ENCODE measurements around the gene ACAD8. TPM values are rescaled to one million over a fixed set of nuclear protein-coding genes. Genes with fewer than 3 reads are reported as not detected.

Gene ACAD8
- total RNA-seq, 1 donor from 2014 or later: 33.5 TPM

DNA sequence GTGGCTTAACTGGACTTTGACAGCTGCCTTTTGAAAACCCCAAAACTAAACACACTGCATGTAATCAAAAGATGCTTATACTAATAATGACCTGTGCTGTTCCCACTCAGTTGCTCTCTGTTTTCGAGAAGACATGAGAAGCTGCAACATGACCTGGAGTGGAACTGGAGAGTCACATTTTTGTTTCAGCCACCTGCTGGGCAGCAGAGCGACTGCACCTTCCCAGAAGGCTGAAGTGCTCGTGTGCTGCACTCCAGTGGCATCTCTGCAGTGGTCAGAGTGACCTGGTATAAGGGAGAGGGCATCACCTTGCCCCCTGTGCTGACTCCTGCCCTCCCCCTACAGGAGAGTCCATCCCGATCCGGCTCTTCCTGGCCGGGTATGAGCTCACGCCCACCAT, 8.8 kb upstream of the ACAD8 start:
- peaks cover 2% of the 10 kb centered on the region for H3K27me3 Mint-ChIP-seq (ENCODE audit: unreplicated experiment)
- TF ChIP-seq, protein P1, sequence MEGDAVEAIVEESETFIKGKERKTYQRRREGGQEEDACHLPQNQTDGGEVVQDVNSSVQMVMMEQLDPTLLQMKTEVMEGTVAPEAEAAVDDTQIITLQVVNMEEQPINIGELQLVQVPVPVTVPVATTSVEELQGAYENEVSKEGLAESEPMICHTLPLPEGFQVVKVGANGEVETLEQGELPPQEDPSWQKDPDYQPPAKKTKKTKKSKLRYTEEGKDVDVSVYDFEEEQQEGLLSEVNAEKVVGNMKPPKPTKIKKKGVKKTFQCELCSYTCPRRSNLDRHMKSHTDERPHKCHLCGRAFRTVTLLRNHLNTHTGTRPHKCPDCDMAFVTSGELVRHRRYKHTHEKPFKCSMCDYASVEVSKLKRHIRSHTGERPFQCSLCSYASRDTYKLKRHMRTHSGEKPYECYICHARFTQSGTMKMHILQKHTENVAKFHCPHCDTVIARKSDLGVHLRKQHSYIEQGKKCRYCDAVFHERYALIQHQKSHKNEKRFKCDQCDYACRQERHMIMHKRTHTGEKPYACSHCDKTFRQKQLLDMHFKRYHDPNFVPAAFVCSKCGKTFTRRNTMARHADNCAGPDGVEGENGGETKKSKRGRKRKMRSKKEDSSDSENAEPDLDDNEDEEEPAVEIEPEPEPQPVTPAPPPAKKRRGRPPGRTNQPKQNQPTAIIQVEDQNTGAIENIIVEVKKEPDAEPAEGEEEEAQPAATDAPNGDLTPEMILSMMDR (IDR thresholded peaks at IDR 0.05; ENCODE audit: unreplicated experiment): peak; percentile 66
- H3K4me1 Mint-ChIP-seq (ENCODE audit: unreplicated experiment): peaks cover 2% of the 10 kb centered on the region
- H3K9me3 Mint-ChIP-seq (ENCODE audit: unreplicated experiment): no peaks in the 10 kb centered on the region
- H3K27ac Mint-ChIP-seq (ENCODE audit: unreplicated experiment): no peak overlapping the region
- H3K4me3 Mint-ChIP-seq (ENCODE audit: unreplicated experiment): no peak overlapping the region
- DNase-seq (ENCODE audit: low spot score): peak; percentile 29
- peaks cover 60% of the 10 kb centered on the region for H3K36me3 Mint-ChIP-seq (ENCODE audit: low read depth, unreplicated experiment)

DNA sequence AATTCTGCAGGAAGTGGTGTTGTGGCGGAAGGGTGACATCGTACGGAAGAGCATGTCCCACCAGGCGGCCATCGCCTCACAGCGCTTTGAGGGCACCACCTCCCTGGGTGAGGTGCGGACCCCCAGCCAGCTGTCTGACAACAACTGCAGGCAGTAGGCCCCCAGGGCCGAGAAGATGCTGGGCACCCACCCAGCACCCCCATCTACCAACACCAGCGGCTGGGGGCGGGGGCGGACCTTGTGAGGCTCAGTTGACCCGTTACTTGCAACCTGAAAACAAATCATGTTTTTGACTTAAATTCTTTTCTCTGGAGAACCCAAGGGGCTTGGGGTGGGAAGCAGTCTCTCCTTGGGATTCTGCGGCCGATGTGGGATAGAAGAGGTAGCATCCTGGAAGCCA, 7.9 kb upstream of the ACAD8 start:
- no peak for DNase-seq (ENCODE audit: low spot score)
- TF ChIP-seq, protein P1 (IDR thresholded peaks at IDR 0.05; ENCODE audit: unreplicated experiment): no peak
- peaks cover 2% of the 10 kb centered on the region for H3K4me1 Mint-ChIP-seq (ENCODE audit: unreplicated experiment)
- H3K27me3 Mint-ChIP-seq (ENCODE audit: unreplicated experiment): peaks cover 2% of the 10 kb centered on the region
- no peak overlapping the region for H3K27ac Mint-ChIP-seq (ENCODE audit: unreplicated experiment)
- no peaks in the 10 kb centered on the region for H3K9me3 Mint-ChIP-seq (ENCODE audit: unreplicated experiment)
- H3K36me3 Mint-ChIP-seq (ENCODE audit: low read depth, unreplicated experiment): peaks cover 60% of the 10 kb centered on the region
- H3K4me3 Mint-ChIP-seq (ENCODE audit: unreplicated experiment): no peak overlapping the region

- no peaks in the 10 kb centered on the region for H3K9me3 Mint-ChIP-seq (ENCODE audit: unreplicated experiment)
Measured at GRCh38 chr11:134246100-134246499, 7.3 kb upstream of the ACAD8 start.

GRCh38 chr11:134246678-134247077, 6.7 kb upstream of the ACAD8 start:
- Mint-ChIP-seq H3K4me1 (ENCODE audit: unreplicated experiment) (peaks cover 3% of the 10 kb centered on the region), H3K27ac (ENCODE audit: unreplicated experiment) (peak overlapping the region; percentile 37), H3K4me3 (ENCODE audit: unreplicated experiment) (peak overlapping the region; percentile 56), H3K27me3 (ENCODE audit: unreplicated experiment) (peaks cover 2% of the 10 kb centered on the region), H3K9me3 (ENCODE audit: unreplicated experiment) (no peaks in the 10 kb centered on the region), H3K36me3 (ENCODE audit: low read depth, unreplicated experiment) (peaks cover 60% of the 10 kb centered on the region)
- TF ChIP-seq, protein P1 (IDR thresholded peaks at IDR 0.05; ENCODE audit: unreplicated experiment): no peak
- DNase-seq (ENCODE audit: low spot score): no peak

More at GRCh38 chr11:134246100-134246499, 7.3 kb upstream of the ACAD8 start:
- Mint-ChIP-seq H3K27ac (ENCODE audit: unreplicated experiment) (no peak overlapping the region), H3K27me3 (ENCODE audit: unreplicated experiment) (peaks cover 2% of the 10 kb centered on the region), H3K4me3 (ENCODE audit: unreplicated experiment) (peak overlapping the region; percentile 56), H3K36me3 (ENCODE audit: low read depth, unreplicated experiment) (peaks cover 60% of the 10 kb centered on the region), H3K4me1 (ENCODE audit: unreplicated experiment) (peaks cover 2% of the 10 kb centered on the region)
- no peak for DNase-seq (ENCODE audit: low spot score)
- TF ChIP-seq, protein P1 (IDR thresholded peaks at IDR 0.05; ENCODE audit: unreplicated experiment): no peak

DNA sequence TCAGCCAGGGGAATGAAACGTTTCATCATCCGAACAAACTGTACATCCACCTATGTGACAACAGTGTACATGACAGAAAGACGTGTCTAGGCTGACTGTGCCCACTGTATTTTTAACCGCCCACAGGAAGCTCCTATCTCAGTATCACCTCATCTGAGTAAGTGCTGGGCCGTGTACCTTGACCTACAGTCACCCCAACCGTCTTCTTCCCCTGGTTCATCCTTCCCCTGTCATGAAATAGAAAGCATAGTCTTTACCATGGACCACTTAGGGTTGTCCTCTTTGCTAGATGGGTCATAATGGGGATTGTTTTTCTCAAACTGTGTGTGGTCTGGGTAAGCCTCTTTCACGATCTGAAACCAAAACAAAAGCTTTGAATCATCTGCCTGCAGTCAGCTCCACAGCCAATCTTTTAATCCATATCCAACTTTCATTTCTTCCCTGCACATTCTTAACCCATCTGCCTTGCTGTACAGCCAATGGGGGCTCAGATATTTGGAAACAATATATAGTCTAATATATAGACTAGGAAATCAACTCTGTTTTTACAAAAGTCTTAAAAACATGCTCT, 4.4 kb upstream of the ACAD8 start:
- Mint-ChIP-seq H3K27ac (ENCODE audit: unreplicated experiment) (no peak overlapping the region), H3K9me3 (ENCODE audit: unreplicated experiment) (no peaks in the 10 kb centered on the region)

More for the DNA sequence above, 4.4 kb upstream of the ACAD8 start:
- TF ChIP-seq, protein P1 (IDR thresholded peaks at IDR 0.05; ENCODE audit: unreplicated experiment): no peak
- Mint-ChIP-seq H3K4me1 (ENCODE audit: unreplicated experiment) (peaks cover 11% of the 10 kb centered on the region), H3K36me3 (ENCODE audit: low read depth, unreplicated experiment) (peaks cover 37% of the 10 kb centered on the region), H3K4me3 (ENCODE audit: unreplicated experiment) (no peak overlapping the region), H3K27me3 (ENCODE audit: unreplicated experiment) (peaks cover 5% of the 10 kb centered on the region)
- DNase-seq (ENCODE audit: low spot score): no peak

Data from endothelial cell (in vitro differentiated cells).